Testis (tissue), 3 donors: Measurements from ENCODE around the gene PARP3. TPM values are rescaled to one million over a fixed set of nuclear protein-coding genes. Genes with fewer than 3 reads are reported as not detected.

Experiments
- DNase-seq: peaks from one replicate; pipeline ENCODE4 v3.0.0-alpha.2; 2019
- H3K27ac ChIP-seq, 2 donors: fragments of 200-600 bp; sonication (generic); one replicate each; pipeline ENCODE4 v1.5.1; 2019
- H3K27me3 ChIP-seq: fragments of 200-600 bp; sonication (generic); one replicate; pipeline ENCODE4 v1.5.1; 2019
- H3K36me3 ChIP-seq: fragments of 200-600 bp; sonication (generic); one replicate; pipeline ENCODE4 v1.5.1; 2017; ENCODE audit warnings: low read depth; ENCODE audit errors: missing control alignments
- H3K4me1 ChIP-seq: fragments of 200-600 bp; sonication (generic); one replicate; pipeline ENCODE4 v1.5.1; 2019
- H3K4me3 ChIP-seq, 2 donors: fragments of 200-600 bp; sonication (generic); one replicate each; pipeline ENCODE4 v1.5.1; 2017 to 2019
- H3K9me3 ChIP-seq: fragments of 200-600 bp; sonication (generic); one replicate; pipeline ENCODE4 v1.5.1; 2017
- POLR2A ChIP-seq: fragments of 450-650 bp; IDR thresholded peaks from one replicate; pipeline ENCODE4 v1.6.1; 2017; ENCODE audit warnings: antibody characterized with exemption, mild to moderate bottlenecking, moderate library complexity
- WGBS, 2 donors: methylation state at CpG; one replicate each; pipeline ENCODE4 v1.1.5; 2018; 5-methylcytosine and 5-hydroxymethylcytosine counted together
- intact Hi-C: fragments of 100-400 bp; cut with DNase I; formaldehyde crosslinking; loops from one replicate; pipeline ENCODE4 v1.15.1; 2023; ENCODE audit warnings: low total_unique reads
- polyA plus RNA-seq: library from polyadenylated mRNA; stranded (reverse); fragments of 350-450 nt; fragmentation: Illumina TruSeq; extraction: RNeasy Lipid Tissue Mini Kit (QIAGEN cat#74804); gene quantifications from one replicate; pipeline ENCODE4 v1.2.3, GENCODE V29; 2014; ENCODE audit warnings: low read depth, low replicate concordance; ENCODE audit not compliant: insufficient read depth
- total RNA-seq, 2 donors: library from RNA; depleted of rRNA; stranded (reverse); fragments of >200 nt; gene quantifications; one replicate each; pipeline ENCODE4 v1.2.3, GENCODE V29; 2016
- TF ChIP-seq, protein P1 (sequence below), 3 experiments: fragments of 450-650 bp in 2 of 3; fragments of 200-600 bp in 1 of 3; sonication (generic) in 1 of 3; IDR thresholded peaks; one replicate each; pipeline ENCODE4 v1.5.1; 2016 to 2019; ENCODE audit warnings: antibody characterized with exemption in 3 of 3, mild to moderate bottlenecking in 2 of 3, moderate library complexity in 1 of 3

Gene PARP3
- total and polyA plus RNA-seq, 3 donors from 2014 or later, result 17.5 to 24.7 (median 18.2) TPM

DNA sequence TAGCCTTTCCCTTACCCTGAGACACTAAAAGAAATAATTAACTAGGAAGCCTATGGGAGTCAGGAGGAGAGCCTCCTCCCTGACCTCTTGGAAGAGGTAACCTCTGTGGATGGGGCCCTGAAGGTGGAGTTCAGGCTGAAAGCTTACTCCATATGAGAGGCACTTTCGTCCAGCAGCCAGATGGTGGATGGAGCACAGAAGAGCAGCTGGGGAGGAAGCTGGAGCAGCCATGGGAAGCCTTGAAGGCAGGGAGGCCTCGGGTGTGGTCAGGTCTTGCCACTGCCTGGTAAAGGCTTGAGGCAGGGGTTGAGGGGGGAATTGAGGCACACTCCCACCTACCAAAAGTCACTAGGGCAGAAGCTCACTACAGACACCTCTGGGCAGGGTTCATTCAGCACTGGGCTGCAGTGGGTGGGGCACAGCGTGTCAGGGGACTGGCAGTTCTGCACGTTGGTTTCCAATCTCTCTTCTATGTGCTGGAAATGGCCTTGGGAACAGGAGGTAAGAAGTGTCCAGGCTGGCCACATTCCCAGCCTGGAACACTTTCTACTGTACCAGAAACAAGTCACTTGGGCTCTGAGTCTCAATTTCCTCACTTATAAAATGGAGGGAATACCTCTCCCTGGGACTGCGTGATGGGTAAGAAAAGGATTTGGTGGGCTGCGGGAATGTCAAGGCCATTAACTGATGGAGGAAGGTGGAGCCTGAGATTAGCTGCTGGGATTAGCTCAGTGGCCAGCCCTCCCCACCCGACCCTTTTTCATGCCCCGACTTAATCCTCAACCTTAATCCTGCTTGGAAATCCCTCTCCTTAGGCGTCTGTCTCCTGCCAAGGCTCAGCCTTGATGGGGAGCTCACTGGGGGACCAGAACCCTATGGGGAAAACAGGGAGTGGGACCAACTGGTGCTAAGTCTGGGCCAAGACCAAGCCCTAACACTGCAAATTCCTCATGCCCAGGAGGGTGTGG lies 19.7 kb downstream of the PARP3 start:
- no peak overlapping the region for H3K4me3 ChIP-seq
- H3K36me3 ChIP-seq, result no peaks in the 10 kb centered on the region
- DNase-seq, result peak; percentile 65
- H3K27me3 ChIP-seq, result no peaks in the 10 kb centered on the region
- intact Hi-C loops, result no loop called here
- H3K9me3 ChIP-seq, result no peaks in the 10 kb centered on the region
- TF ChIP-seq, protein P1, sequence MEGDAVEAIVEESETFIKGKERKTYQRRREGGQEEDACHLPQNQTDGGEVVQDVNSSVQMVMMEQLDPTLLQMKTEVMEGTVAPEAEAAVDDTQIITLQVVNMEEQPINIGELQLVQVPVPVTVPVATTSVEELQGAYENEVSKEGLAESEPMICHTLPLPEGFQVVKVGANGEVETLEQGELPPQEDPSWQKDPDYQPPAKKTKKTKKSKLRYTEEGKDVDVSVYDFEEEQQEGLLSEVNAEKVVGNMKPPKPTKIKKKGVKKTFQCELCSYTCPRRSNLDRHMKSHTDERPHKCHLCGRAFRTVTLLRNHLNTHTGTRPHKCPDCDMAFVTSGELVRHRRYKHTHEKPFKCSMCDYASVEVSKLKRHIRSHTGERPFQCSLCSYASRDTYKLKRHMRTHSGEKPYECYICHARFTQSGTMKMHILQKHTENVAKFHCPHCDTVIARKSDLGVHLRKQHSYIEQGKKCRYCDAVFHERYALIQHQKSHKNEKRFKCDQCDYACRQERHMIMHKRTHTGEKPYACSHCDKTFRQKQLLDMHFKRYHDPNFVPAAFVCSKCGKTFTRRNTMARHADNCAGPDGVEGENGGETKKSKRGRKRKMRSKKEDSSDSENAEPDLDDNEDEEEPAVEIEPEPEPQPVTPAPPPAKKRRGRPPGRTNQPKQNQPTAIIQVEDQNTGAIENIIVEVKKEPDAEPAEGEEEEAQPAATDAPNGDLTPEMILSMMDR (IDR thresholded peaks at IDR 0.05), result no peak
- no peak for TF ChIP-seq POLR2A
- peak overlapping the region in 1 of 2 donors; percentile 15 for H3K27ac ChIP-seq
- peaks cover 40% of the 10 kb centered on the region for H3K4me1 ChIP-seq
- 44% methylated on average over 9 of the region's 9 CpGs for WGBS, 2 donors

DNA sequence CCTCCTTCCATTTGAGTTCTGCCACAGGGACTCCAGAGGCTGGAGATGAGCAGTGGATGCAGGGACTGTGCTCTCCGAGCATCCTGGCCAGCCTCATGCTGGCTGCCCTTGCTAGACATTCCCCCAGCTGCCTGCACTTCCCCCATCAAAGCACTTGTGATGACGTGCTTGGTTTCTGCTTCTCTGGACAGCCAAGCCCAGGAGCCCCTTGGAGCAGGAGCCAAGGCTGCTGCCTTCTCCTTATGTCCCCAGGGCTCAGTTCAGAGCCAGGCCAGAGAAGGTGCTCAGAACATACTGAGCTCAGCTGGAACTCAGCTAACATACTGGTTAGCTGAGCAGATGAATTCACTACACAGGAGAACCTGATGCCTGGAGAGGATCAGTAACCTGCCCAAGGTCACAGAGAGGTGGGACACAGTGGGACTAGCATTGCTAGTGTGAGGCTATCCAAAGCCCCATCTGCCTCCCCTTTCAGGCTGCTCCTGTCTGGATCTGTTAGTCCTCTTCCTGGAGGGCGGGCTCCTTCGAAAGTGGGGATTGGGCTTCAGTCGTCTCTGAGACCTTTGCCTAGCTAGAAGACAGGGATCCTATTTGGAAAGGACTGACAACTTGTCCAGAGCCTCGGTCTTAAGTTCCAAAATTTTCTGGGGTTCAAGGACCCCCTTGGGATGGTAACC lies 20.8 kb downstream of the PARP3 start:
- 57 to 69% methylated on average over 6 of the region's 6 CpGs for WGBS, 2 donors
- Histone ChIP-seq H3K4me1 (peaks cover 42% of the 10 kb centered on the region), H3K36me3 (no peaks in the 10 kb centered on the region), H3K9me3 (no peaks in the 10 kb centered on the region), H3K27me3 (no peaks in the 10 kb centered on the region), H3K27ac (peak overlapping the region in 1 of 2 donors; percentile 54), H3K4me3 (no peak overlapping the region)
- intact Hi-C loops, result no loop called here
- TF ChIP-seq, protein P1 (IDR thresholded peaks at IDR 0.05), result no peak
- TF ChIP-seq POLR2A, result no peak
- peak; percentile 80 for DNase-seq

DNA sequence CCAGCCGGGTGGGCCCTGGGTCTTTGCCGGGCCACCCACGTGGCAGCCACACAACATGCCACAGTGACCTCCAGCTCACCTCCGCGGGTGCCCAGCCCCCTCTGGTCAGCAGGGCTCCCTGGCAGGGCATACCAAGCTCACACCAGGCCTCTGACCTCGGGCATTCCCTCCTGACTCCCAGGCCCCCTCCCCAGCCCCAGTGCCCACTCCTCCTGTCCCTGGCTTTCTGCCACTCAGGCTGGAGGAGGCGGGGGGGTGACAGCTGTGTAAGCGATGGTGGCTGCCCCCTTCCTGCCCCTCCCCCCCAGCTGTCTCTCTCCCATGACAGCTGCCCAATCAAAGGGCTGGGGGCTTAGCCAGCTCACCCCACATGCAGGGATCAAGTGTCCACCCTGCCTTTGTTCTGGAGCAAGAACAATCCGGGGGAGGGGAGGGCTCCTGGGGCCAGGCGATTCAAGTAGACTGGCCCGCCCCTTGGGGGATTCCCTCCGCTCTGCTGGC lies 21.8 kb downstream of the PARP3 start:
- TF ChIP-seq POLR2A, result no peak
- TF ChIP-seq, protein P1 (IDR thresholded peaks at IDR 0.05), result no peak
- Histone ChIP-seq H3K9me3 (no peaks in the 10 kb centered on the region), H3K4me1 (peaks cover 45% of the 10 kb centered on the region), H3K4me3 (no peak overlapping the region), H3K36me3 (no peaks in the 10 kb centered on the region), H3K27me3 (no peaks in the 10 kb centered on the region), H3K27ac (peak overlapping the region in 1 of 2 donors; percentile 54)
- DNase-seq, result no peak
- 58 to 60% methylated on average over 4 to 12 of the region's 12 CpGs for WGBS, 2 donors
- intact Hi-C loops, result no loop called here

DNA sequence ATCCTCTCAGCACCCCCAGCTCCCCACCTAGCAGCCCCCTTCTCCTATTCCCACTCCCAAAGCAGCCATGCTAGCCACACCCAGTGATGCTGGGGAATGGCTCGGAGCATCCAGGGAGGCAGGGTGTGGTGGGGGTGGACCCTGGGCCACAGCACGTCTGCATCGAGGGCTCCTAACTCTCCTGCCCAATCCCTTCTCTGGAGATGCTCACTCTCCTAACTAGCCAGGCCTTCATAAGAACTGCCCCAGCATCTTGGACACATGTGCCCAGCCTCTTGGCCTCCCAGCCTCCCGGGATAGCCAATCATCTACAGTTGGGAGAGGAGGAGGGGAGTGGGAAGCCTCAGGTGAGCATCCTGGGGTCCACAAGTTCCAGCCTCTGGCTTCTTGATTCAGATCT lies 22.4 kb downstream of the PARP3 start:
- peaks cover 45% of the 10 kb centered on the region for H3K4me1 ChIP-seq
- TF ChIP-seq, protein P1 (IDR thresholded peaks at IDR 0.05), result no peak
- TF ChIP-seq POLR2A, result no peak
- intact Hi-C loops, result no loop called here
- no peaks in the 10 kb centered on the region for H3K27me3 ChIP-seq
- H3K36me3 ChIP-seq, result no peaks in the 10 kb centered on the region
- H3K4me3 ChIP-seq, result no peak overlapping the region
- no peak overlapping the region for H3K27ac ChIP-seq
- WGBS, 2 donors, result 85 to 100% methylated on average over 2 to 4 of the region's 4 CpGs
- DNase-seq, result no peak
- no peaks in the 10 kb centered on the region for H3K9me3 ChIP-seq
